Keratinocyte (primary cell): ENCODE data around the gene DHRSX. TPM values are rescaled to one million over a fixed set of nuclear protein-coding genes. Genes with fewer than 3 reads are reported as not detected.

Experiments used
- DNase-seq: peaks from one replicate; pipeline ENCODE4 v3.0.0-alpha.2; 2011; ENCODE audit warnings: low read depth, missing footprints, low spot score
- FAIRE-seq: peaks from 2 replicates; lab custom pipeline; 2011; peaks lifted over from hg19 to GRCh38; lab: Jason Lieb, UNC
- H2AFZ ChIP-seq: 2 replicates; pipeline ENCODE4 v1.6.0; 2012; ENCODE audit warnings: low read length, control low read depth, inconsistent platforms; ENCODE audit not compliant: control insufficient read depth
- H3K27ac ChIP-seq: 2 replicates; pipeline ENCODE4 v1.5.1; 2011; ENCODE audit warnings: low read length; ENCODE audit not compliant: control insufficient read depth, insufficient read depth
- H3K27me3 ChIP-seq: 3 replicates; pipeline ENCODE4 v1.6.0; 2011; ENCODE audit warnings: low read length; ENCODE audit not compliant: control insufficient read depth, insufficient read depth; ENCODE audit errors: extremely low read depth
- H3K36me3 ChIP-seq, 2 experiments: 2 replicates in 1 of 2; 3 replicates in 1 of 2; pipeline ENCODE4 v1.5.1; 2011; ENCODE audit warnings: low read length in 2 of 2, mild to moderate bottlenecking in 1 of 2; ENCODE audit not compliant: control insufficient read depth in 2 of 2, insufficient read depth in 2 of 2; ENCODE audit errors: extremely low read depth in 1 of 2
- H3K4me1 ChIP-seq: 3 replicates; pipeline ENCODE4 v1.5.1; 2011; ENCODE audit warnings: low read length; ENCODE audit not compliant: control insufficient read depth, insufficient read depth; ENCODE audit errors: extremely low read depth
- H3K4me2 ChIP-seq: 3 replicates; pipeline ENCODE4 v1.6.0; 2011; ENCODE audit warnings: low read depth, low read length; ENCODE audit not compliant: control insufficient read depth, insufficient read depth; ENCODE audit errors: extremely low read depth
- H3K4me3 ChIP-seq, 3 experiments: fragments of 200-600 bp in 1 of 3; sonication (generic) in 1 of 3; 2 replicates in 2 of 3; 3 replicates in 1 of 3; pipeline ENCODE4 v1.5.1; 2011 to 2016; ENCODE audit warnings: low read length in 3 of 3, mild to moderate bottlenecking in 3 of 3, control low read depth in 2 of 3, inconsistent platforms in 1 of 3, low read depth in 1 of 3, mixed read lengths in 1 of 3, mixed run types in 1 of 3, moderate library complexity in 1 of 3; ENCODE audit not compliant: control insufficient read depth in 2 of 3, insufficient read depth in 2 of 3; ENCODE audit errors: extremely low read depth in 1 of 3
- H3K79me2 ChIP-seq: 2 replicates; pipeline ENCODE4 v1.6.0; 2012; ENCODE audit warnings: low read length; ENCODE audit not compliant: control insufficient read depth, insufficient read depth
- H3K9ac ChIP-seq: 3 replicates; pipeline ENCODE4 v1.6.0; 2011; ENCODE audit warnings: low read length; ENCODE audit not compliant: control insufficient read depth, insufficient read depth; ENCODE audit errors: extremely low read depth
- H3K9me1 ChIP-seq: 3 replicates; pipeline ENCODE4 v1.6.0; 2011; ENCODE audit warnings: low read length; ENCODE audit not compliant: control insufficient read depth, insufficient read depth; ENCODE audit errors: extremely low read depth
- H3K9me3 ChIP-seq: 2 replicates; pipeline ENCODE4 v1.5.1; 2012; ENCODE audit warnings: low read depth, low read length; ENCODE audit not compliant: control insufficient read depth
- H4K20me1 ChIP-seq: 3 replicates; pipeline ENCODE4 v1.6.0; 2011; ENCODE audit warnings: low read length; ENCODE audit not compliant: control insufficient read depth, insufficient read depth; ENCODE audit errors: extremely low read depth
- EZH2 ChIP-seq: IDR thresholded peaks from one replicate; pipeline ENCODE4 v1.6.1; 2012; ENCODE audit warnings: inconsistent platforms, mild to moderate bottlenecking, low read length, moderate library complexity
- dilution Hi-C: fragments of 300-500 bp; cut with MboI; formaldehyde crosslinking; loops from one replicate; pipeline ENCODE4 v1.7.0; 2020; ENCODE audit warnings: low sequenced_read_pairs; ENCODE audit not compliant: extremely low pct_ligation_motif_present
- polyA plus RNA-seq, 5 experiments: library from polyadenylated mRNA; depleted of rRNA in 3 of 5; stranded (reverse) in 3 of 5; stranded (forward) in 1 of 5; unstranded in 1 of 5; fragments of >200 nt; gene quantifications; 1 replicate in 1 of 5; 2 replicates in 3 of 5; 3 replicates in 1 of 5; pipeline versions ENCODE4 v1.2.1 to v1.2.3, GENCODE V29; 2011 to 2012; ENCODE audit warnings: missing spikeins in 2 of 5, low read depth in 1 of 5, low replicate concordance in 1 of 5
- TF ChIP-seq, protein P1 (sequence below), 3 experiments: IDR thresholded peaks in 1 of 3; conservative IDR thresholded peaks in 1 of 3; optimal IDR thresholded peaks in 1 of 3; 2 replicates in 2 of 3; 3 replicates in 1 of 3; pipeline versions ENCODE3 to v1.5.1; 2011; ENCODE audit warnings: low read length in 3 of 3, mild to moderate bottlenecking in 3 of 3, moderate library complexity in 2 of 3, control low read depth in 1 of 3, inconsistent platforms in 1 of 3; ENCODE audit not compliant: insufficient read depth in 2 of 3; ENCODE audit errors: extremely low read depth in 1 of 3

Gene DHRSX
- polyA plus RNA-seq, 1 donor (not counting 4 experiments of a cell fraction or from before 2014, with no cell fraction given) = 20.4 TPM

DNA sequence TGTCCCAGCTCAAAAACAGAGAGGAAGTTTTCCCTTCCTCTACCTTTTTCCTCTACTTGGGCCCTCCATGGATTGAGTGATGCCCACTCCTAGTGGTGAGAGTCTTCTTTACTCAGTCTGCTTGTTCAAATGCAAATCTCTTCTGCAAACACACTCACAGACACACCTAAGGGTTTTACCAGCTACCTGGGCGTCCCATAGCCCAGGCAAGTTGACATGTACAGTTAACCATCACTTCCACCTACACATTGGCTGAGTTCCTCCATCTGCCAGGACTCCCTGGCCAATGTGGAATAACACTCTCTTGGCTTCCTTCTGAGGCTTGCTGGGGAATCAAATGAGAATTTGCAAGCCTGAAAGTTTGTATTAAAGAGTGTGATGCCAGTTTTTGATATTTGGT, 45.7 kb upstream of the DHRSX start:
- dilution Hi-C loops = no loop called here
- no peak for FAIRE-seq

DNA sequence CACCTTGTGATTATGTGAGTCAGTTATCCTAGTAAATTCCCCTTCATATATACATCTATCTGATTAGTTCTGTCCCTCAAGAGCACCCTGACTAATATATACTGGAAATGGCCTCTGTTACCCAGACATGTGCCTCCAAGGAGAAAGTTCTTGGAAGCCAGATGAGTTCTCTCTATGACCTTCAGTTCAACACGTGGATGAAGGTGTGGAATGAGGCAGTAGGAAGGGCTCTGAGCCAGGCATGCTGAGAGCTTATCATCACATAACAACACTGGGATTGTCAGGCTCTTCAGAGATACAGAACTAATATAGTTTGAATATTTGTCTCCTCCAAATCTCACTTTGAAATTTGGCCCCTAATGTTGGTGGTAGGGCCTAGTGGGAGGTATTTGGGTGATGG, 44.4 kb upstream of the DHRSX start:
- Histone ChIP-seq H3K27me3 (no peaks in the 10 kb centered on the region), H3K4me3 (no peak overlapping the region), H3K79me2 (no peaks in the 10 kb centered on the region), H3K27ac (no peak overlapping the region), H3K9me1 (no peaks in the 10 kb centered on the region), H4K20me1 (no peaks in the 10 kb centered on the region), H3K4me2 (no peak overlapping the region), H2AFZ (no peak overlapping the region), H3K9ac (no peak overlapping the region), H3K4me1 (no peaks in the 10 kb centered on the region), H3K9me3 (no peaks in the 10 kb centered on the region), H3K36me3 (no peaks in the 10 kb centered on the region)
- no peak for TF ChIP-seq EZH2
- TF ChIP-seq, protein P1, sequence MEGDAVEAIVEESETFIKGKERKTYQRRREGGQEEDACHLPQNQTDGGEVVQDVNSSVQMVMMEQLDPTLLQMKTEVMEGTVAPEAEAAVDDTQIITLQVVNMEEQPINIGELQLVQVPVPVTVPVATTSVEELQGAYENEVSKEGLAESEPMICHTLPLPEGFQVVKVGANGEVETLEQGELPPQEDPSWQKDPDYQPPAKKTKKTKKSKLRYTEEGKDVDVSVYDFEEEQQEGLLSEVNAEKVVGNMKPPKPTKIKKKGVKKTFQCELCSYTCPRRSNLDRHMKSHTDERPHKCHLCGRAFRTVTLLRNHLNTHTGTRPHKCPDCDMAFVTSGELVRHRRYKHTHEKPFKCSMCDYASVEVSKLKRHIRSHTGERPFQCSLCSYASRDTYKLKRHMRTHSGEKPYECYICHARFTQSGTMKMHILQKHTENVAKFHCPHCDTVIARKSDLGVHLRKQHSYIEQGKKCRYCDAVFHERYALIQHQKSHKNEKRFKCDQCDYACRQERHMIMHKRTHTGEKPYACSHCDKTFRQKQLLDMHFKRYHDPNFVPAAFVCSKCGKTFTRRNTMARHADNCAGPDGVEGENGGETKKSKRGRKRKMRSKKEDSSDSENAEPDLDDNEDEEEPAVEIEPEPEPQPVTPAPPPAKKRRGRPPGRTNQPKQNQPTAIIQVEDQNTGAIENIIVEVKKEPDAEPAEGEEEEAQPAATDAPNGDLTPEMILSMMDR (optimal IDR thresholded peaks at IDR 0.05 in 1 of 3, IDR thresholded peaks at IDR 0.05 in 1 of 3, conservative IDR thresholded peaks at IDR 0.05 in 1 of 3; ENCODE audit: extremely low read depth in 1 of 3, insufficient read depth in 2 of 3, low read length in 3 of 3) = no peak
- no peak for DNase-seq
- FAIRE-seq = no peak
- dilution Hi-C loops = no loop called here

More for the DNA sequence above, 45.7 kb upstream of the DHRSX start:
- Histone ChIP-seq H3K4me1 (no peaks in the 10 kb centered on the region), H3K9me1 (no peaks in the 10 kb centered on the region), H3K27me3 (no peaks in the 10 kb centered on the region), H3K36me3 (no peaks in the 10 kb centered on the region), H3K27ac (no peak overlapping the region), H3K79me2 (no peaks in the 10 kb centered on the region), H3K4me2 (no peak overlapping the region), H2AFZ (no peak overlapping the region), H3K4me3 (no peak overlapping the region), H3K9ac (no peak overlapping the region), H4K20me1 (no peaks in the 10 kb centered on the region), H3K9me3 (no peaks in the 10 kb centered on the region)
- TF ChIP-seq EZH2 = no peak
- TF ChIP-seq, protein P1 (optimal IDR thresholded peaks at IDR 0.05 in 1 of 3, IDR thresholded peaks at IDR 0.05 in 1 of 3, conservative IDR thresholded peaks at IDR 0.05 in 1 of 3; ENCODE audit: extremely low read depth in 1 of 3, insufficient read depth in 2 of 3, low read length in 3 of 3) = no peak
- no peak for DNase-seq
